ENCODE results near the gene FZD2.
"Not testable (repeated sequence)": the region's sequence is repeated elsewhere in the genome, so short reads cannot be mapped to it uniquely, and the experiment has no call there.

The FZD2 gene

DNA sequence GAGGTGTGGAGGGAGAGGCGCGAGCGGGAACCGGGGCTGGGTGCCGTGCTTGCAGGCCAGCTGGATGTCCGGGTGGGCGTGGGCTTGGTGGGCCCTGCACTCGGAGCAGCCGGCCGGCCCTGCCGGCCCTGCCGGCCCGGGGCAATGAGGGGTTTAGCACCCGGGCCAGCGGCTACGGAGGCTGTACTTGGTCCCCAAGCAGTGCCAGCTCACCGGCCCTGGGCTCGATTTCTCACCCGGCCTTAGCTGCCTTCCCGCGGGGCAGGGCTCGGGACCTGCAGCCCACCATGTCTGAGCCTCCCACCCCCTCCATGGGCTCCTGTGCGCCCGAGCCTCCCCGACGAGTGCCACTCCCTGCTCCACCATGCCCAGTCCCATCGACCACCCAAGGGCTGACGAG lies 29.3 kb upstream of the FZD2 start:
- H3K4me3 ChIP-seq (ENCODE audit: control insufficient read depth, low read depth, low read length), result no peak overlapping the region
- DNase-seq (ENCODE audit: low read depth), result no peak
- TF ChIP-seq, protein P1, sequence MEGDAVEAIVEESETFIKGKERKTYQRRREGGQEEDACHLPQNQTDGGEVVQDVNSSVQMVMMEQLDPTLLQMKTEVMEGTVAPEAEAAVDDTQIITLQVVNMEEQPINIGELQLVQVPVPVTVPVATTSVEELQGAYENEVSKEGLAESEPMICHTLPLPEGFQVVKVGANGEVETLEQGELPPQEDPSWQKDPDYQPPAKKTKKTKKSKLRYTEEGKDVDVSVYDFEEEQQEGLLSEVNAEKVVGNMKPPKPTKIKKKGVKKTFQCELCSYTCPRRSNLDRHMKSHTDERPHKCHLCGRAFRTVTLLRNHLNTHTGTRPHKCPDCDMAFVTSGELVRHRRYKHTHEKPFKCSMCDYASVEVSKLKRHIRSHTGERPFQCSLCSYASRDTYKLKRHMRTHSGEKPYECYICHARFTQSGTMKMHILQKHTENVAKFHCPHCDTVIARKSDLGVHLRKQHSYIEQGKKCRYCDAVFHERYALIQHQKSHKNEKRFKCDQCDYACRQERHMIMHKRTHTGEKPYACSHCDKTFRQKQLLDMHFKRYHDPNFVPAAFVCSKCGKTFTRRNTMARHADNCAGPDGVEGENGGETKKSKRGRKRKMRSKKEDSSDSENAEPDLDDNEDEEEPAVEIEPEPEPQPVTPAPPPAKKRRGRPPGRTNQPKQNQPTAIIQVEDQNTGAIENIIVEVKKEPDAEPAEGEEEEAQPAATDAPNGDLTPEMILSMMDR (conservative IDR thresholded peaks at IDR 0.05; ENCODE audit: control insufficient read depth, insufficient read depth, low read depth, low read length), result no peak

DNA sequence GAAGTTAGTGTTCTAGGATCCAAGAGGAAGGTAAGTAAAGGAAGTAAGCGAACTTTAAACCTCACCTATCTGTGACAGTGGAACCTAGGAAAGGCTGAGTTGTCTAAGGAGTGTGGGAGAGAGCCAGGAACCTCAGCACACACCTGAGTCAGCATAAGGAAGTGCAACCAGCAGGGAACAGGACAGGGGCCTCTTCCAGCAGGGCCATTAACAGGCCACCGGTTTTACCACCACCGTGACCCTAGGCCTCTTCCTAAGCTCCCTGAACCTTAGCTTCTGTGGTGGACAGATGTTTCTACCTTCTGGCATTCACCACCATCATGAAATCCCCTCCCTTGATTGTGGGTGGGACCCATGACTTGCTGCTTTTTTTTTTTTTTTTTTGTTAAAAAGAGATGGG lies 27.4 kb upstream of the FZD2 start:
- no peak for DNase-seq (ENCODE audit: low read depth)
- TF ChIP-seq, protein P1 (conservative IDR thresholded peaks at IDR 0.05; ENCODE audit: control insufficient read depth, insufficient read depth, low read depth, low read length), result no peak
- H3K4me3 ChIP-seq (ENCODE audit: control insufficient read depth, low read depth, low read length), result no peak overlapping the region

DNA sequence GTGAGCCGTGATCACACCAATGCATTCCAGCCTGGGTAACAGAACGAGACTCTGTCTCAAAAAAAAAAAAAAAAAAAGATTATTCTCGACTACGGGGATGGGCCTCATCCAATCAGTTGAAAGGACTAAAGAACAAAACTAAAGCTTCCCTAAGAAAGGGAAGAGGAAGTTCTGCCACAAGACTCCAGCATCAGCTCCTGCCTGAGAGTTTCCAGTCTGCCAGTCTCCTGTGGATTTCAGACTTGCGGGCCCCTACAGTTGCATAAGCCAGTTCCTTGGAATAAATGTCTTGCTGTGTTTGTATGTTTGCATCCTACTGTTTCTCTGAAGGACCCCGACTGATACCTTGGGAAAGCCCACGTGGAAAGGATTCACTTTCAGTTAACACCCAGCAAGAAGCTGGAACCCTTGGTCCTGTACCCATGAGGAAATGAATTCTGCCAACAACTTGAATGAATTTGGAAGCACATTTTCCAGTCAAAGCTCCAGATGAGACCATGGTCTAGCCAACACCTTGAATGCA lies 26.3 kb upstream of the FZD2 start:
- no peak for DNase-seq (ENCODE audit: low read depth)
- TF ChIP-seq, protein P1 (conservative IDR thresholded peaks at IDR 0.05; ENCODE audit: control insufficient read depth, insufficient read depth, low read depth, low read length), result no peak
- H3K4me3 ChIP-seq (ENCODE audit: control insufficient read depth, low read depth, low read length), result no peak overlapping the region

DNA sequence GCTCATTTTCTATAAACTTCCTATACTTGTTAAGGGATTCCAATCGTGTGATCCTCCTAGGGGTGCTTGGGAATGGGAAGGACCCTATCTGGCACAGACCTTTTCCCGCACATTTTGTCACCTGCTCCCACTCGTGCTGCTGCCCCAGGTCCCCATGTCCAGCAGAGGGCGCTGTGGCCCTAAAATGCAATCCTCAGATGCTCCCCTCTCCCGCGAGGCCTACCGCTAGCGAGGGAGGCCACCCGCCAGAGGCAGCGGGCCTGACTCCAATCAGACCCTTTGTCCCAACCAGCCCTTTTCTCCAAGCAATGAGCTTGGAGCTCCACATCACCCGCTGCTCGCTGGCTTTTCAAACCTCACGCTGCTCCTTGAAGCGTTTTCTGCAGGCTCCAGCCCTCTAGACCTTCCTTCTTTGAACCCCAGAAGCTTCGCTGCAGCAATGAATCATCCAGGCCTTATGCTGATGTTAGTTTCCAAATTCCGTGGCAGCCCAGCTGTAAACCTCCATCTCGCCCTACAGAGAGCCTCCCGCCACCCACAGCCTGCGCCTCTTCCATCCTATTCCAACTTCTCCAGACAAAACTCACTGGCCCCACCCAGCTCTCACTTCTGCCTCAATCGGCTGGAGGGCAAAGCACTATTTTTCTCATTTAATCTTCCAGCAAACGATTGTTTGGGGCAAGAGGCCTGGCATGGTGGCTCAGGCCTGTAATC lies 23.6 kb upstream of the FZD2 start:
- TF ChIP-seq, protein P1 (conservative IDR thresholded peaks at IDR 0.05; ENCODE audit: control insufficient read depth, insufficient read depth, low read depth, low read length), result peak; percentile 94
- H3K4me3 ChIP-seq (ENCODE audit: control insufficient read depth, low read depth, low read length), result no peak overlapping the region
- peak; percentile 82 for DNase-seq (ENCODE audit: low read depth)

DNA sequence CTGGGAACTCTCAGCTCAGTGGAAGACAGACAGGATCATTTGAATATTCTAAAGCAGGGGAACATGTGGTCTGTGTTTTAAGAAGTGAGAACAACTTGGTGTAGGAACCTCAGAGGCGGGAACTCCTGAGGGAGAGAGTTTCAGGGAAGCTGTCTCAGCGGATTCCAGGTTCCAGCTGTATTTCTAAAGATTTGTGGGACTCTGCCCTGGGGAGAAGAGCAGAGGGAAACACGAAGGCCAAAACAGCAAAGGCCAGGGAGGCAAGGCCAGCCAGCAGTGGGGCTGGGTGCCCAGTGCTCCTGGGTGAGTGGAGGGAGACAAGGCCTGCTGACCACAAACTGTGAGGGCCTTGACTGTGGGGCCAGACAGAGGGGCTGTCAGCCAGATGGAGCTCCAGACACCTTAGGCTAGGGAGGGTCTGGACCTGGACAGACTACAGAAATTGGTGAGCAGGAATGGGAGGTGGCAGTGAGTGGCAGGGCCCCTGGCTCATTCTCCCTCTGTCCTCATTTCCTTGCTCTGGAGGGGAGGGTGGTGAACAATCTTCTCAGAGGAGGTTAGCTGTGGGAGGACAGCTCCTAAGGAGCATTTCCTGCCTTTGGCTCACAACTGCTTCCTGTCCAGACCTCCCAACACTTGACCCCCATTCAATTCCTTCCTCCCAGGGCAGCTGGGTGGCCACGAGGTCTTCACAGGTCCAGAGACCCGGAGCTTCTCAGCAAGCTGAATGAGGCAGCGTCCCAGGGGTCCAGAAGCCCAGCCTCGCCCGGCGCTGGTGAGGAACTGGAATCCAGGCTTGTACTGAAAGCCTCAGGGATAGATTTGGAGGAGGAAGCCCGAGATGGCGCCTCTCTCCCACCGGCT lies 21.0 kb upstream of the FZD2 start:
- no peak for DNase-seq (ENCODE audit: low read depth)
- H3K4me3 ChIP-seq (ENCODE audit: control insufficient read depth, low read depth, low read length), result no peak overlapping the region
- TF ChIP-seq, protein P1 (conservative IDR thresholded peaks at IDR 0.05; ENCODE audit: control insufficient read depth, insufficient read depth, low read depth, low read length), result no peak

DNA sequence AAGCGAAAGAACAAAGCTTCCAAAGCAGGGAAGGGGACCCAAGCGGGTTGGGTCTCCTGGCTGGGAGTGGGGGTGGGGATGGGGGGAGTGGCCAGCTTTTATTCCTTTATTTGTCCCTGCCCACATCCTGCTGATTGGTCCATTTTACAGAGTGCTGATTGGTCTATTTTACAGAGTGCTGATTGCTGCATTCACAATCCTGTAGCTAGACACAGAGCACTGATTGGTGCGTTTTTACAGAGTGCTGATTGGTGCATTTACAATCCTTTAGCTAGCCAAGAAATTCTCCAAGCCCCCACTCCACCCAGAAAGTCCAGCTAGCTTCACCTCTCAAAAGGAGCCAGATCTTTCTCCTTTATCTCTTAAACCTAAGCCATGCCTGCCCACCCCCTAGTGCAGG lies 19.4 kb upstream of the FZD2 start:
- DNase-seq (ENCODE audit: low read depth); H3K4me3 ChIP-seq (ENCODE audit: control insufficient read depth, low read depth, low read length): not testable (repeated sequence)

DNA sequence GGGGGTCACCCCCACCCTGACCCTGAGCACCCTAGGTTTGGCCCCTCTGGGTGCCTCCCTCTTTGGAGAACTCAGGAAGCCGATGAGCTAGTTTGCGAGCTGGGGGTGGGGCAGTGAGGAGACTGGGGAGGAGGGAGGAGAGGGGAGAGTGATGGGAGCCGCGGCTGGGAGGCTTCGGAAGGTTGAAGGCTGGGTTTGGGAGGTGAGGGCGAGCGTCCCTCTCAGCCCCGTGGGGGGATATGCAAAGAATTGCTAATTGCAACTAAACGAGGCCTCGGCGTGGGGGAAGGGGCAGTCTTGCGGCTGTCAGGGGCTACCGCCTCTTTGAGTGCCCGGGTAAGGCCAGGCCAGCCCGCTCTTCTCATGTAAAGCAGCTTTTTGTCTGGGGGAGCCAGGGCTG lies 17.6 kb upstream of the FZD2 start:
- TF ChIP-seq, protein P1 (conservative IDR thresholded peaks at IDR 0.05; ENCODE audit: control insufficient read depth, insufficient read depth, low read depth, low read length), result no peak
- no peak for DNase-seq (ENCODE audit: low read depth)
- H3K4me3 ChIP-seq (ENCODE audit: control insufficient read depth, low read depth, low read length), result no peak overlapping the region

Data from fibroblast of mammary gland (primary cell).